GM11168 (cell line): ENCODE results near the gene DLGAP4.

Experiments used
- in situ Hi-C: fragments of 300-500 bp; cut with MboI; formaldehyde crosslinking; loops from one replicate; pipeline ENCODE4 v1.12.0; 2022; ENCODE audit warnings: low sequenced_read_pairs; ENCODE audit not compliant: unreplicated experiment

DLGAP4 gene

DNA sequence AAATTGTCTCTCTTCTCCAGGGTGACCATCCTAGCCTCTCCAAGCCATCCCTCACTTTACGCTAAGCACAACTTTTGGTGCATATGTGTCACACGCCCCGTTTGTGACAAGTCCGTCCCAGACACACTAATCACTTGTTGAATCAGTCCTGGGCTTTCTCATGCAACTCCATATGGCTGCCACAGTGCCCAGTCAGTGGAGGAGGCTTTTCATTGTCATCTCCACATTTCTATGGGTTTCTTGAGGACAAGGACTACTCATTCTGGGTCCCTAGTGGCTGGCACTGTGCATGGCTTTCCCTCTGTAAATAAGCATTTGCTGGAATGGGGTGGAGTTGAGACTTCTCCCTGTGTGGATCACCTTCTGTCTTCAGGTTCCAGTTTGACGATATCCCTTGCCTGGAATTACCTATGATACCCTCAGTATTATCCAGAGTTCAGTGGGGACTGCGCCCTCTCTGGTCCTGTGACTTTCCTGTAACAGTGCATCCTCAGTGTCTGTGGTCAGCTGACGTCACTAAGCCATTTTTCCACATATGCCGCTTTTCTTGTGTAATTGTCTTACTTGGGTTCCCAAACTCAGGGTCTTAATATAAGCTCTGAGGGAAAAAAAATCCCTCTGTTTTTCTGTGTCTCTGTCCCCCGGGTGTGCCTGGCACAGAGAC lies 175.4 kb downstream of the DLGAP4 start:
- in situ Hi-C loops = no loop called here

DNA sequence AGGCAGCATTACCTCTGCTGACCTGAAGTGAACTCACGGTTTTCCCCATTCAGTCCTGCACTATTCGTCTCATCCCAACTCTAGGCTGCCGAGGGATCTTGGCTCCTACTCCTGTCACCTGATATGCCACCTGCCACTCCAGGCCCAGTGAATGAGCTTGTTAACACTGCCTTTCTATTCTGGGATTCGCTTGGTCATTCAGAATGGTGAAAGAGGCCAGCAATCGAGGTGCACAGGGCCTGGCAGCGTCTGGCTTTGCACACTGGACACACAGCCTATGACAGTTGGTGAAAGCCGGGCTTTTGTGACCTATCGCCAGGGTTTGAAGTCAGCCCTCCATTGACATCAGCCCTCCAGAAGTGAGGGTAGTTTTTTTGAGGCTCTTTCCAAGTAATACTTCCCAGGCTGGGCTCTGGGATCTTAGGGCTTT lies 175.9 kb downstream of the DLGAP4 start:
- in situ Hi-C loops = no loop called here

DNA sequence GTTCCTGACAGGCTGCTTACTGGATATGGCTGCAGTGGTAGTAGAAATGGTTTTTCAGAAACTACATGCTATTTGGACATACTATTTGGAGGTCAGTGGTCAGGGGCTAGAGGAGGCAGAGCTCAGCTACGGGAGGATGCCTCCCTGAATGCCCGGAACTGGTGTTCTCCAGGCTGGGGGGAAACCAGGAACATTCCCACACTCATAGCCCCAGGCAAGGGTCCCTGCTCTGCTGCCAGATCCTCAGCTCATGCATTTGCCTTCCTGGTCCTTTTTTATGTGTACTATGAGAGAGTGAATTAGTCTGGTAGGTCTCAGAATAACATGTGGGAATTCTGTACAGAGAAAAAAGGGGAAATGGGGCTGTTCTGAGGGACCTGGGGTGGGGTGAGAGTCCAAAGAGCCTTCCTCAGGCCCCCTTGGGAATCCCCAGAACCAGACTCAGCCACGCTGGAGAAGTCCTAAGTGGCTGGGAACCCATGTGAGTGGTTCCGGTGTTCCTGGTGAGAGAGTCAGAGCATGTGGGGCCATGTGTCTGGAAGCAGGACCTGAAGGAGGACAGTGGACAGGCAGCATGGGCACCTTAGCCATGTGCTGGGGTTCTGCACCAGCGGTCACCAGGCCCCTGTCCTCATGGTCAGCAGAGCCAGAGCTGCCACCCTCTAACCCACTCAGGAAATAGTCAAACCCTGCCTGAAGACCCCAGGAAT lies 177.2 kb downstream of the DLGAP4 start:
- in situ Hi-C loops = no loop called here

DNA sequence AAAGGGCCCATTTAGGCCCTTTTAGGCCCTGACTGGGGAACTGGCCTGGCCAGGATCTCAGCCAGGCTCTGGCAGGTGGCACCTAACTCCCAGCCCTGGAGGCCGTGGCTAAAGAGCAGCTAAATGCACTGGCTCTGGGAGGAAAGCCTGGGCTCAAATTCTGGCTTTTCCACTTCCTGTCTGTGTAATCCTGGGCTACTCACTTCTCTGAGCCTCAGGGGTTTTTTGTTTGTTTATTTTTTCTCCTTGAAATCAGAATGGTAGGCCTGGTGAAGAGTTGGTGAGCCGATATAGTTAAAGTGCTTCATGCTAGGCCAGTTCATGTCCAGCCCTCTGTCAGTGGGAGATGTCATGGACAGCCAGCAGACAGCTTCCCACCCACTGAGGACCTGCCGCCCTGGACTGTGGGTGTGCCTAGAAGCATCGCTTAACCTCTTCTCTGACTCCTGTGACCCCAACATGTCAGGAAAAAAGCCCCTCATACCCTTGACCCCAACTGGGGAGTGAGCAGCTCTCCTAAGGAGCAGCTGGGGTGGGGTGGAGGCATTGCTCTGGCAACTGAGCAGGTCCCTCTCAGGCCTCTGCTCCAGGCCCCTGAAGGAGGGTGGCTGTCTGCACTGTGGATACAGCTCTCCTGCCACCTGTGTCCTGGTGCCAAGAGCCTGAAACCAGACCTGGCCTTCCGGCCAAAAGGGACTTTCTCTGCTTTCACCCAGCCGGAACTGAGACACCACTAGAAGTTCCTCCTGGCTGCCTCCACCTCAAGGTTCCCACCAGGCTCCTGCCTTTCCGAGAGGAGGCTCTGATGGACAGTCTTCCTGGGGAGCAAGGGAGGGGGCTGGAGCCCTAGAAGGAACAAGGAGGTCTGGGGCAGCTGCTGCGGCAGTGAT lies 178.0 kb downstream of the DLGAP4 start:
- in situ Hi-C loops = no loop called here

DNA sequence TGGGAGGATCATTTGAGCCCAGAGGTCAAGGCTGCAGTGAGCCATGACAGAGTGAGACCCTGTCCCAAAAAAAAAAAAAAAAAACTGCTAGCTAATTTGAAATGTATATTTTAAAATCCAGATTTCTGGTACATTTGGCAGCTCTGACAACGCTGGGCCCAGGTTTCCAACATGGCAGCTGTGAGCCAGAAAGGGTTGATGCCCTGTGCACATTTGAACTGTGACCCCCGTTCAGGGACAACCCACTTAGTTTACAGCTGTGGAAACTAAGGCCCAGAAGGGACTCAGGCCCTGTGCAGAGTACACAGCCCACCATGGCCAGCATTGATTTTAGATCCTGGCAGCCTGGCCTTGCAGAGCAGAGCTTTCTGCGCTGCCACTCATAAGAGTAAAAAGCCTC lies 179.1 kb downstream of the DLGAP4 start:
- in situ Hi-C loops = no loop called here

DNA sequence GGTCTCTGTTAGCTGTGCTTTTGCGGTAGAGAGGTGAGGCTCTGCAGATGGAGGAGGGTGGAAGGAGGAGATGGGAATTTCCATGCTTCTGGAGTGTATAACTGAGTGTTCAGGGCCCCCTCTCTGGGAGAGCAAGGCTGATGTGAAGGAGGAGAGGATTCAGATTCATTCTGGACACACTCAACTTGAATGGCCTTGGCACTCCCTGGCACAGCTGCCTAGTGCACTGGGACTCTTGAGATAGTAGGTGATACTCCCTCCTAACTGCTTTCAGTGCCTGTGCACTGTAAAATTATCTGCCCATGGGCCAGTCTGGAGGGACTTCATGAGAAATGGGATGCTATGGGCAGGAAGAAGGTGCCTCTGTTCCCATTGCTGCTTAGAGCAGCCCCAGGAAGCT lies 180.9 kb downstream of the DLGAP4 start:
- in situ Hi-C loops = no loop called here

DNA sequence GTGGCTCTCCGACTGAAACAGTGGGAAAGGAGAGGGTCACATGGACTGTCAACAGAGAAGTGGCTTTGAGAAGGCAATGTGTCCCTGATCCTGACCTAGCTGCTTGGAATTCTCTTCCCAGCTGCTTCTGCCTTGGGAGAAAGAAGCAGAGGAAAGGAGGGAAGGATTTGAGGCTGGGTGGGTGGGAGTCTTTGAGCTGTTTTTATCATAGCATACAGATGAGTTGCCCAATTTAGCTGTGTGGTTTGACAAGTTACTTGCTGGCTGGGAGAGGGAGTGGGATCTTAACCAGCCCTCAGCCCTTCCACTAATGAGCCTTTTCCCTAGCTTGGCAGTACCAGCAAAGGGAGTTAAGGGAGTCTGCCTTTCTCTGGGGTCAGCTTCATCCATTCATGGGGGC lies 184.1 kb downstream of the DLGAP4 start:
- in situ Hi-C loops = no loop called here

DNA sequence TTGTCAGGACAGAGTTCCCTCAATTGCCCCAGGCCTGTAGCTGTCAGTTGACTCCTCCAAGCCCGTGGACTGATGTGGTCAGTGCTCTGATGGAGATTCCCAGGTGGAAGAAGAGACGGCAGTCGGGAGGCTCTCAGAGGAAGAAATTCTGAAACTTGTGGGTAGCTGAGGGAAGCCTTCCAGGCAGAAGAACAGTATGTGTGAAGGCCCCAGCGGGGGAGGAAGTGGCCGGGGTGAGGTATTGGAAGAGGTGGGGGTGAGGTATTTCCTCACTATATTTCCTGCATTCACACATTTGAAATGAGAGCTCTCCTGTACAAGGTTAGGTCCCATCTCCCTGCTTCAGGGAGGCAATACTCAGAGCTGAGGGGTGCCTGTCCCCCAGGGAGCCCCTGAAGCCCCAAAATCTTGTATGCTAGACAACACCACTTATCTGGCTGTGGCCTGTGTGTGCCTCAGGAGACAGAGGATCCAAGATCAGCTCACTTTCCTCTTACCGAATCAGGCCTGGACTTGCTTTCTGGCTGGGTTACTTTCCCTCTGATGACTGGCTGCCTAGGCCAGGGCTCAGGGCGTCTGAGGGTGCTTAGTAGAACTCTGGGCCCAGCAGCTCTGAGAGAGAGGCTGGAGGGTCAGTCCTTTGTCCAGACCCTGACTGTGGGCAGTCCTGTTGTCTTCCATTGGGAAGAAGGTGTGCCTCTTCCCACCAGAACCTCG lies 185.9 kb downstream of the DLGAP4 start:
- in situ Hi-C loops = no loop called here

DNA sequence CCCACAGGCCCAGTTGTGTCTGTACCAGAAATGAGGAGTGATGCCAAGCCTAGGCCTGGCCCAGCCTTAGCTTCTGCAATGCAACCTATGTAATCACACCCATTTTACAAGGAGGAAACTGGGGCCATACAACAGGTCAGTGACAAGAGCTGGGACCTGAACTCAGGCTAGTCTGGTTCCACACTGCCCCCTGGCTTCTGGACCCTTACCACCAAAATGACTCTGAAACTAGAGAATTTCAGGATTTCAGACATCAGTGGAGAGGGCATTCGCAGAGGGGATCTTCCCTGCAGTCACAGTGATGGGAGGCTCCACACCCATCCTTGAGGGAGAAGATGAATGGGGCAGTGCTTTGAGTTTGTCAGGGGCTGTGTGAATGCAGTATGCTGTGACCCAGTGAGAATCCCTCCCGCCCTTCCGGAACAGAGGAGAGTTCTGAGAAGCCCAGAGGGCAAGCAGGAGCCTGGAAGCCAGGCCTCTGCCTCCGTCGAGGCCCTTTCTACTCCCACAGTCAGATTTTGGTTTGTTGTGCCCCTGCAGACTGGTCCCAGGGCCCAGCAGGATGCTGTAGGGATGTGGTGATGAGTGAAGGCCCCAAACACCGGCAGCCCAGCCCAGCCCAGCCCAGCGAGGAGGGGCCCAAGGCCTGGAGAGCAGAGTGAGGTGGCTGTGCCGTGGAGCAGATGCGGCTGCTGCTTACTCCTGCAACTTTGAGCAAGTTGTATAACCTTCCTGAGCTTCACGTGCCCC lies 187.1 kb downstream of the DLGAP4 start:
- in situ Hi-C loops = no loop called here

DNA sequence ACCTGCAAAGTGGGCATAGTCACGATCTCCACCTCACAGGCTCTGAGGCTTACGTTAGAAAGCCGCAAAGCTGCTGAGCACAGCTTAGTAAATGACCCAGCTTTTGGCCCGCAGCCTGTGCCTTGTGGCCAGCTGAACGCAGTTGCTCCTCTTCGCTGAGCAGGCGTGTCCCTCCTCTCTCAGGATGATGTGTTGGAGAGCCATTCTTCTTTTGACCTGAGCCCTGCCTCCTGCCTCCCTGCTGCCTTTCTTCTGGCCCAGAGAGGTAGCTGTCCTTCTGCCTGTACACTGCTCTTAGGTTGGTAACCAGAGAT lies 187.6 kb downstream of the DLGAP4 start:
- in situ Hi-C loops = no loop called here

DNA sequence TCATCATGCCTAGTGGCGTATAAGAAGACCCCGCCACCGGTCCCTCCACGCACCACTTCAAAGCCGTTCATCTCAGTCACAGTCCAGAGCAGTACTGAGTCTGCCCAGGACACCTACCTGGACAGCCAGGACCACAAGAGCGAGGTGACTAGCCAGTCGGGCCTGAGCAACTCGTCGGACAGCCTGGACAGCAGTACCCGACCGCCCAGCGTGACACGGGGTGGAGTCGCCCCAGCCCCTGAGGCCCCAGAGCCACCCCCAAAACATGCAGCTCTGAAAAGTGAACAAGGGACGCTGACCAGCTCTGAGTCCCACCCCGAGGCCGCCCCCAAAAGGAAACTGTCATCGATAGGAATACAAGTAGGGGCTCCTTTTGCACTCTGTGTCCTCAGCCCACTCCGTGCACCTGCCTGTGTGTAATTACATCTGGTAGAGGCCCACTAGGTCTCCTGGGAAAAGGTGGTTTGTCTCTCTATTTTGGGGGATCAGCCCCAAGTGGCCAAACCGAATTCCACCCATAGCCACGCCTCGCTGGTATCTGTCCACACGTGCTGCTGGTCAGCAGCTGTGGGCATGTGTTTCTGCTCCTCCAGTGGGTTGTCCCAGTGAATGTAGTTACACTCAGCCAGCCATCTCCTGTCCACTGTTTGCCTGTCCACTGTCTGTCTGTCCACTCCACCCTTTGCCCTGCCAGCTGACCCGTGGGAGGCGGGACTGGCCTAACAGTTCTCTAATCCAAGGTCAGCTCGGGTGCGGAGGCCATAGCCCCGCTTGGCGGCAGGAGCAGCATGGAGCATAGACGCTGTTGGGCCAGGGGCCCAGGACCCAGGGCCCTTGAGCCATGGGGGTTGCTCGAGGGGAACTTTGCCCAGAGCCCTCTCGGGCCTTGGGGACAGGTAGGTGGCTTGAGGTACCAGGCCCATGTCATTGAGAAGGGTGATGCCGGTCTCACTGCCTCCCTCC lies 190.8 kb downstream of the DLGAP4 start:
- in situ Hi-C loops = no loop called here

DNA sequence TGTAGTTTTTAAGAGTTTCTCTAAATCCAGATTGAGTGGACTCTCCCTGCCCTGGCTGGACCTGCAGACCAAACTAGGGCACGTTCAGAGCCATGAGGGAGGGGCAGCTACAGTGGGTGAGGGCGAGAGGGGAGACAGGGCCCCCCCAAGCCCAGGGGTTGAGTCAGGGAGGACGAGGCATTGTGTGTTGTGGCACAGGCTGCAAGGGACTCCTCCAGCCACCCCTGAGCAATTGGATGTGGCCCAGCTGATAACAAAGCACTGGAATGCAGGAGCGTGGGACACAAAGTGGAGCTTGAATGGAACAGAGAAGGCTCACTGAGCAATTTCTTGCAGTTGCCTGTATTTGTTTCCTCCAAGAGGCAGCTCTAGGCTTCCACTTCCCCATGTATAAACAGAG lies 191.7 kb downstream of the DLGAP4 start:
- in situ Hi-C loops = no loop called here

DNA sequence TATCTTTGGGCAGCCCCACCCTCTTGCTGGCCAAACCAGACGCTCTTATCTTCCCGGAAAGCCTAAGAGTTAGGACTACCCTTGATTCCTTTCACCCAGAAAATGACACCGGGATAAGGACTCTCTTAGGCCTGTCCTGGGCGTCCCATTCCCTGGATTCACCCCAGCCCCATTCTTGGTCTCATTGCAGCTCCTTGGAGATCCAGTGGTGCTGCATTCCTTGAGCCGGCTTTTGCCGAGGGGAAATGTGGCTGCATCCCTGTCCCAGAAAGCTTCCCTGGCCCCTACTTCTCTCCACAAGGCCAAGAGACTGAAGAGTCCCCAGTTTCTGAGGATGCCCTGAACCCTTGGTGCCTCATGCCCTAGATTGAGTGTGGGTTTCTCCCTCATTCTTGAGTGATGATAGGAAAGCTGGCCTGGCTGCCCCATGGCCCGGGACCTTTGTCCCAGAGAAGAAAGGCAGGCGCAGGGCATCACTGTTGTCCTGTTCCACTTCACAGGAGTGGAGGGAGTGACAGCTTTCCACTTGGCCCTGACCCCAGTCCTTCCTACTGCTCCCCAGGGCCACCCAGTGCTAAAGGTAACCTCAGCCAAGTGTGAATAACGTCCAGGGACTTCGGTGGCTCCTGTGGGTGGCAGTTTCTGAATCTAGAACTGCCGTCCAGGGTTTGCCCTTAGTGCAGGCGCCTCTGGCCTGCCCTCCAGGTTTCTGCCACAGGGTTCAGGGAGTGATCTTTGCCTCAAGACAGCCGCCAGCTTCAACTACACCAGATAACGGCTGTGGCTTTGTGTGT lies 192.4 kb downstream of the DLGAP4 start:
- in situ Hi-C loops = no loop called here

DNA sequence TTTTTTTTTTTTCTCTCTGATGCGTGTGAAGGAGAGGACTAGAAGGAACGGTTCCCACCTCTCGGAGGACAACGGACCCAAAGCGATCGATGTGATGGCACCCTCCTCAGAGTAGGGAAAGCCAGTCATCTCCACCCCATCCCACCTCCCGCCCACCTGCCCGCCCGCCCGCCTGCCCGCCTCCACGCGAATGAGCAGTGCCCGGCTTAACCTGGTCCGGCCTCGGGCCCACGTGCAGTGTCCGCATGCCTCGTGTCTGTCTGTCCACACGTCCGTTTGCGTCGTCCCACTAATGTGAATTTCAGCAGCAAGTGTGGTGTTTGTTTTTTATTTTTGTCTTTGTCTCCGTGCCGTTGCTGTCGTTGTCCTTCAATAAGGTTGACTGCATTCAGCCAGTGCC lies 193.1 kb downstream of the DLGAP4 start:
- in situ Hi-C loops = no loop called here

DNA sequence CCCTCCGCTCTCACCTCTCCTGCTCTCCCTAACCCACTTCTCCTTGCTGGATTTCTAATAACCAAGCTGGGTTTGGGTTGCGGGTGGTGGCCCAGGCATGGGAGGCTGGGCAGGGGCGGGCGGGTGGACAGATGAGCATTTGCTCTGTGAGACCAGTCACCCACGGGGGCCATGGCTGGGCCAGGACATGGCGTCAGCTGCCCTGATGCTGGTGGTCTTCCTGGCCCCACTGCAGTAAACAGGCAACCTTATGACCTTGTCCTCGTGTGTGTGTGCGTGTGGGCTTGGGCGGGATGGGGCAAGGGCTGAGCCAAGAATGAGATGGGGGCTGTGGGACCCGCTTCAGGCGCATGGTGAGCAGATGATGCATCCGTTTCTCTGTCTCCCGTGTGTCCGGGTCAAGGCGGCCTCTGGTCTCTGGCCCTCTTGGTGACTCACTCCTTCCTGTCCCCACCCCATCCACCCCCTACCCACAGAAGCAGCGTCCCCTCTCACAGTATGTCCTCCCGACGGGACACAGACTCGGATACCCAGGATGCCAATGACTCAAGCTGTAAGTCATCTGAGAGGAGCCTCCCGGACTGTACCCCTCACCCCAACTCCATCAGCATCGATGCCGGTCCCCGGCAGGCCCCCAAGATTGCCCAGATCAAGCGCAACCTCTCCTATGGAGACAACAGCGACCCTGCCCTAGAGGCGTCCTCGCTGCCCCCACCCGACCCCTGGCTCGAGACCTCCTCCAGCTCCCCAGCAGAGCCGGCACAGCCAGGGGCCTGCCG lies 193.8 kb downstream of the DLGAP4 start:
- in situ Hi-C loops = no loop called here

DNA sequence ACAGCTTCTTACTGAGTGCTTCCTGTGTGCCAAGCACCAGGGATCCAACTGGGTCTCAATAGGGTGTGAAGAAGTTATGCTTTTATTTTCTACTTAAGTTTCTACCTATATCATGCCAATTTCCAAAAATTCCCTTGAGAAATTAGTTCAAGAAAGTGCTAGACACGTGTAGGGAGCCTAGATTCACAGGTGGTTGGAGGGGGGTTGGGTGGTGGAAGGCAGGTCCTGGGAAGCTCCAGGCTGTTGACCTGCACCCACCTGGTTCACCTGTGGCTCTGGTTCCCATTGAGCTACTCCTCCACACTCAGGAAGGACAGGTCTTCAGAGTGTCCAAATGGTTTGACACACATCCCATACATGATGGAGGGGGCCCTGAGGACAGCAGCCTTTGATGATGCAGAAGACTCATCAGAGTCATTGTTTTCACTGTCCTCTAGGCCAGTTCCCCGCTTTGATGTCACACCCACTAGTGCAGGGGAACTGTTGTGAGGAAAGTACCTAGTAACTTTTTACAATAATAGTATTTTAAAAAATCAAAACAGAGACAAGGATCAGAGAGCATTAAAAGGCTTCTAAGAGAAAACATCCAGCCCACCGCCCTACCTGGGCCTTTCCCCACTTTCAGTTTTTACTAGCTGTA lies 195.3 kb downstream of the DLGAP4 start:
- in situ Hi-C loops = no loop called here

DNA sequence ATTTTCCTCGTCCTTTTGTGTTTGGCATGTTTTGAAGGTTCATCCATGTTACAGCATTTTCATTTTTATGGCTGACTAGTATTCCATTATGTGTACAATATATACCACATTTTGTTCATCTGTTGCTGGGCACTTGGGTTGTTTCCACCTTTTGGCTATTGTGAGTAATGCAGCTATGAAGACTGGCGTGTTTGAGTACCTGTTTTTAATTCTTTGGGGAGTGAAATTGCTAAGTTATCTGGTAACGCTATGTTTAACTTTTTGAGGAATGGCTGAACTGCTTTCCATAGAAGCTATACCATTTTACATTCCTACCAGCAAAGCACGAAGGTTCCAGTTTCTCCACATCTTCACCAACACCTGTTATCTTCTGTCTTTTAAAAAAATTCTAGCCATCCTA lies 198.2 kb downstream of the DLGAP4 start:
- in situ Hi-C loops = no loop called here
